GM21515 (cell line): ENCODE data around the gene SLFNL1.

Experiments
- ATAC-seq: cut with Tn5 transposase; IDR thresholded peaks from one replicate; pipeline ENCODE4 v1.9.1; 2021; ENCODE audit not compliant: unreplicated experiment

The SLFNL1 gene

GRCh38 chr1:41020654-41021053 is 871 bp downstream of the SLFNL1 start:
- ATAC-seq = no peak

- no peak for ATAC-seq
These were observed 1.4 kb downstream of the SLFNL1 start for GRCh38 chr1:41020109-41020576.

GRCh38 chr1:41019353-41019745 is 2.2 kb downstream of the SLFNL1 start:
- no peak for ATAC-seq

GRCh38 chr1:41018018-41018410 is 3.5 kb downstream of the SLFNL1 start:
- ATAC-seq = no peak

- no peak for ATAC-seq
These were observed 4.1 kb downstream of the SLFNL1 start for GRCh38 chr1:41017141-41018017.

GRCh38 chr1:41015897-41016470 is 5.5 kb downstream of the SLFNL1 start:
- ATAC-seq = no peak

GRCh38 chr1:41015281-41015896 is 6.1 kb downstream of the SLFNL1 start:
- no peak for ATAC-seq

GRCh38 chr1:41014871-41015270 is 6.7 kb downstream of the SLFNL1 start:
- no peak for ATAC-seq

GRCh38 chr1:41013796-41014195 is 7.7 kb downstream of the SLFNL1 start:
- no peak for ATAC-seq

GRCh38 chr1:41013024-41013423 is 8.5 kb downstream of the SLFNL1 start:
- ATAC-seq = no peak

- no peak for ATAC-seq
These were observed 11.2 kb downstream of the SLFNL1 start for GRCh38 chr1:41010345-41010744.

GRCh38 chr1:41009466-41009865 is 12.1 kb downstream of the SLFNL1 start:
- no peak for ATAC-seq

- no peak for ATAC-seq
These were observed 14.3 kb downstream of the SLFNL1 start for GRCh38 chr1:41006942-41007865.

GRCh38 chr1:41005876-41006275 is 15.6 kb downstream of the SLFNL1 start:
- no peak for ATAC-seq

GRCh38 chr1:41003640-41004220 is 17.8 kb downstream of the SLFNL1 start:
- peak; percentile 93 for ATAC-seq

GRCh38 chr1:41003127-41003639 is 18.3 kb downstream of the SLFNL1 start:
- ATAC-seq = no peak

GRCh38 chr1:40998668-40999067 is 22.9 kb downstream of the SLFNL1 start:
- no peak for ATAC-seq

- ATAC-seq = no peak
These were observed 24.4 kb downstream of the SLFNL1 start for GRCh38 chr1:40997096-40997495.

- ATAC-seq = no peak
These were observed 32.5 kb downstream of the SLFNL1 start for GRCh38 chr1:40989066-40989465.

- ATAC-seq = no peak
These were observed 33.2 kb downstream of the SLFNL1 start for GRCh38 chr1:40988280-40988679.
